ENCODE results near the gene MAP3K4. TPM values are rescaled to one million over a fixed set of nuclear protein-coding genes. Genes with fewer than 3 reads are reported as not detected.
A peak's percentile ranks its signal among the peaks of the same experiment; 100 is the strongest.

The MAP3K4 gene
- total RNA-seq, 2 experiments from 2014 or later = 26.8 to 35.7 TPM

DNA sequence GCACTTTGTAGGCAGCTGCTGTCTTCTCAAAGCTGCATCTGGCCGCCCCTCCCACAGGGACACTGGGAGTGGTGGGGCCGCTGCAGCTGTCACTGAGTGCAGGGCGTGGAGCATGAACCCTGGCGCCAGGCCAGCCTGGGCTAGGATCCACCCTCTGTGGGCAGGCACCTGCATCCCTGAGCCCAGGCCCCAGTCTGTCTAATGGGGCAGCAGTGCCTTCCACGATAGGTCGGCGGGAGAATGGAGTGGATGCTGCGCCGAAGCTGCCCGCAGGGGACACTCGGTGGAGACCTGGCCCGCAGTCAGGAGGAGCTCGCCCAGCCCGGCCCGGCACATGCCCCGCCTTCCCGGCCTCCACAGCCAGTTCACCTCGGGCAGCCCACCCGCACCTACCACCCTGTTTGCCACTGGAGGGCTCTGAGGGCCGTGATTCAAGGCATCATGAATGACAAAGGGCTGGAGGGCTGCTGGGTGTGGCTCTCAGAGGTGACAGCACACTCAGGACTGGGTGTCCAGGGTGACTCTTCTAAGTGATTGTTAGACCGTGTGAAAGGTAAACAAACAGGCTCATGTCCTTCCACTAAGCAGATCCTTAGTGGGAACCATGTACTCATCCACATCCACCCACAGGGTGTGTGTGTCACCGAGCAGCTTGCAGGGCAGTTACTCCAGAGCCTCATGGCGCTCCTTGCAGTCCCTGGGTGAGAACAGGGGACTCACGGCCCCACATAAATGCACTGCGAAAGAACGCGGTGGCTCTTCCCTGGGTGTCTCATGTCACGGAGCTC, 148.4 kb downstream of the MAP3K4 start:
- H3K4me3 Mint-ChIP-seq = no peak overlapping the region
- H3K27me3 Mint-ChIP-seq (ENCODE audit: low read depth) = no peaks in the 10 kb centered on the region
- ATAC-seq (no peak), DNase-seq (no peak)
- POLR2A ChIA-PET = no interaction called here
- H3K4me1 Mint-ChIP-seq (ENCODE audit: low read depth) = no peaks in the 10 kb centered on the region
- H3K36me3 Mint-ChIP-seq (ENCODE audit: low read depth) = no peaks in the 10 kb centered on the region
- CTCF ChIA-PET = no interaction called here
- no peaks in the 10 kb centered on the region for H3K9me3 Mint-ChIP-seq (ENCODE audit: insufficient read depth)
- H3K27ac Mint-ChIP-seq = no peak overlapping the region

DNA sequence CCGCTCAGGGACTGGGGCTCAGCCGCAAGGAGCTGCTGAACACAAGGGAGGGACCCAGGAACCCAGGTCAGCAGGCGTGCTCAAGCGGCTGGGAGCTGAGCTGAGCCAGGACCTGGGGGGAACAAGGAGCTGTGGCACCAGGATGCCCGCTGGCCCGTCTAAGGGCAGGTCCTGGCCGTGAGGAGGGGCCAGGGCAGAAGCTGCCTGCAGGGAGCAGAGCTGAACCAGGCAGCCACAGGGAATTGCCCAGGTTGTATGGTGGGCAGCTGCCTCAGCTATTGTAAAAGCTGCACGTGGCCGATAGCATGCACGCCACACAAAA, 148.9 kb downstream of the MAP3K4 start:
- Mint-ChIP-seq H3K27ac (no peak overlapping the region), H3K27me3 (ENCODE audit: low read depth) (no peaks in the 10 kb centered on the region), H3K4me3 (no peak overlapping the region), H3K9me3 (ENCODE audit: insufficient read depth) (no peaks in the 10 kb centered on the region), H3K4me1 (ENCODE audit: low read depth) (no peaks in the 10 kb centered on the region), H3K36me3 (ENCODE audit: low read depth) (no peaks in the 10 kb centered on the region)
- ATAC-seq = no peak
- CTCF ChIA-PET = interaction anchor here (1.0 kb wide), 1 partner anchor 230 kb away, joined by 3 read pairs; no protein-coding TSS in a partner anchor
- POLR2A ChIA-PET = no interaction called here
- no peak for DNase-seq

DNA sequence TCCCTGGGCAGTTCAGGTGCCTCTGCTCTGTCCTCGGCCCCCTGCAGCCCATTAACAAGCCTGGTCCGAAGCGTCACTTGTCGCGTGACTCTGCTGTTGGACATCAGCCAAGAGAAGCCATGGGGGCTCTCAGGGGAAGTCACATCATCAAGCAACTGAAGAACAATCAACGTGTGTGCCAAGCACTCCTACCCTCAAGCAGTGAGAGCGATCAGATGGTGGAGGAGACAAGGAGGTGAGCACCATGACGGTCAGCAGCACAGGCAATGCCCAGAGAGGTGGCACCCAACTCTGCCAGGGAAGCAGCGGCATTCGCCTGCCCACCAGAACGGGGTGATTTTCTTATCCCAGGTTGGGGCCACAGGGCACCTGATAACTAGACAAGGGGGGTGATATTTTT, 149.6 kb downstream of the MAP3K4 start:
- POLR2A ChIA-PET = no interaction called here
- no peaks in the 10 kb centered on the region for H3K27me3 Mint-ChIP-seq (ENCODE audit: low read depth)
- no peaks in the 10 kb centered on the region for H3K9me3 Mint-ChIP-seq (ENCODE audit: insufficient read depth)
- no peak overlapping the region for H3K4me3 Mint-ChIP-seq
- DNase-seq (no peak), ATAC-seq (no peak)
- H3K4me1 Mint-ChIP-seq (ENCODE audit: low read depth) = no peaks in the 10 kb centered on the region
- H3K36me3 Mint-ChIP-seq (ENCODE audit: low read depth) = no peaks in the 10 kb centered on the region
- CTCF ChIA-PET = interaction anchor here (1.0 kb wide), 1 partner anchor 230 kb away, joined by 3 read pairs; no protein-coding TSS in a partner anchor
- no peak overlapping the region for H3K27ac Mint-ChIP-seq

DNA sequence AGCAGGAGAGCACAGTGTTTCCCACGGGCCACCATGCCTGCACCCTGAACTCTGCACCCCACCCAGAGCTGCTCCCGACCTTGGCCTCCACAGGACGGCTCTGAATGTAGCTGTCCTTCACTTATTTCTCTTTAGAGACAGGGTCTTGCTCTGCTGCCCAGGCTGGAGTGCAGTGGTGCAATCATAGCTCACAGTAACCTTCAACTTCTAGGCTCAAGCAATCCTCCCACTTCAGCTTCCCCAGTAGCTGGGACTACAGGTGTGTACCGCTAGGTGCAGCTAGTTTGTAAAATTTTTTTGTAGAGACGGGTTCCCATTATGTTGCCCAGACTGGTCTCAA, 151.4 kb downstream of the MAP3K4 start:
- Mint-ChIP-seq H3K27me3 (ENCODE audit: low read depth) (no peaks in the 10 kb centered on the region), H3K4me1 (ENCODE audit: low read depth) (no peaks in the 10 kb centered on the region), H3K9me3 (ENCODE audit: insufficient read depth) (no peaks in the 10 kb centered on the region), H3K27ac (no peak overlapping the region), H3K36me3 (ENCODE audit: low read depth) (no peaks in the 10 kb centered on the region), H3K4me3 (no peak overlapping the region)
- ATAC-seq (no peak), DNase-seq (no peak)
- POLR2A ChIA-PET = no interaction called here
- CTCF ChIA-PET = no interaction called here

DNA sequence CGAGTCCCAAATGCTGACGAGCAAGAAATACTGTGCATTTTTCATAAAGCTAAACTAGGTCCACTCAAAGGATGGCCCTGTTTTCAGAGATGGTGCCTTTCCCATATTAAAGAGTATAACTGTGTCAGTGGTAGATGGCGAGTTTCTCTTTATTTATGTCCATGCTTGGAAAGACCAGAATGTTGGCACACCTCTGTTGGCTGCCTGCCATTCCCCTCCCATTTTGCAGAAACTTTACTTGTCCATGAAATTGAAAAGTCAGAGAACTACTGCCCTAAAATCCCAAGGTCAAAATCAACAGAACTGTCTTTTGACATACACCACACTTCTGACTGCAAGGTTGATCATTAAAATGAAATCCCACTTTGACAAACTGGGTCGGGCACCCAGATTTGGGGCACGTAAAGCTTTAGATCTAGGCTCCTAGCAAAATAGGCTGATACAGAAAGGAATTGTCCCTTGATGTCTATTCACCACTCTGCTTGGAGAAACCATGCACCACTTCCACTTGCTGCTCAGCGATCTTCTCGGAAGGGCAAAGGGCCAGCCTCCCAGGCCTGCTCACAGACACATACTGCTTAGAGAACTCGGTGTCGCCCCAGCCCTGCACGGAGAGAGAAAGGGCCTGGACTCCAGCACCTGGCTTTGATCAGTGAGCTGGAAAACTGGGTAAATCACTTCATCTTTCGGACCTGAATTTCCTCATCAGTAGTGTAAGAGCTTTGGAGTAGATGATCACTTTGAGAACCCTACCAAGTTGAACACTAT, 152.3 kb downstream of the MAP3K4 start:
- no peak overlapping the region for H3K4me3 Mint-ChIP-seq
- H3K9me3 Mint-ChIP-seq (ENCODE audit: insufficient read depth) = no peaks in the 10 kb centered on the region
- ChIA-PET CTCF (no interaction called here), POLR2A (no interaction called here)
- no peaks in the 10 kb centered on the region for H3K4me1 Mint-ChIP-seq (ENCODE audit: low read depth)
- no peak overlapping the region for H3K27ac Mint-ChIP-seq
- ATAC-seq (no peak), DNase-seq (no peak)
- no peaks in the 10 kb centered on the region for H3K27me3 Mint-ChIP-seq (ENCODE audit: low read depth)
- no peaks in the 10 kb centered on the region for H3K36me3 Mint-ChIP-seq (ENCODE audit: low read depth)

DNA sequence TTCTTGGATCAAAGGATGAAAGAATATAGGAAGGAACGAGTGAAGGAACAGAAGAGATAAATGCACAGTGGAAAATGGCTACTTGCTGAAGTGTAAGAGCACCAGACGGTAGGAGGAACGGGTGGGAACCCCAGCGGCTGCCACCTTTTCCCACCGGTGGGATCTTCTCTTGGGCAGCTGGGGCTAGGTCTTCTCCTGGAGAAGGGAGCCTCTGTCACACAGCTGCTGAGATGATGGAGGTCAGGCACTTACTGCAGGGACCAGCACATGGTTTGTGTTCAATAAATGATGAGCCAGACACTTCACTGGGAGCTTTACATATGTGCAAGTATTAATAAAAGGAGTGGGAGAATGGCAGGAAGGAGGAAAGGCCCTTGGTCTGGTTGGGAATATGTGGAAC, 158.6 kb downstream of the MAP3K4 start:
- DNase-seq (no peak), ATAC-seq (no peak)
- ChIA-PET POLR2A (no interaction called here), CTCF (interaction anchor here (4.6 kb wide), 1 partner anchor 222 kb away, joined by 25 read pairs; no protein-coding TSS in a partner anchor)
- no peak overlapping the region for H3K4me3 Mint-ChIP-seq
- no peaks in the 10 kb centered on the region for H3K36me3 Mint-ChIP-seq (ENCODE audit: low read depth)
- no peaks in the 10 kb centered on the region for H3K4me1 Mint-ChIP-seq (ENCODE audit: low read depth)
- no peaks in the 10 kb centered on the region for H3K27me3 Mint-ChIP-seq (ENCODE audit: low read depth)
- no peaks in the 10 kb centered on the region for H3K9me3 Mint-ChIP-seq (ENCODE audit: insufficient read depth)
- H3K27ac Mint-ChIP-seq = no peak overlapping the region

DNA sequence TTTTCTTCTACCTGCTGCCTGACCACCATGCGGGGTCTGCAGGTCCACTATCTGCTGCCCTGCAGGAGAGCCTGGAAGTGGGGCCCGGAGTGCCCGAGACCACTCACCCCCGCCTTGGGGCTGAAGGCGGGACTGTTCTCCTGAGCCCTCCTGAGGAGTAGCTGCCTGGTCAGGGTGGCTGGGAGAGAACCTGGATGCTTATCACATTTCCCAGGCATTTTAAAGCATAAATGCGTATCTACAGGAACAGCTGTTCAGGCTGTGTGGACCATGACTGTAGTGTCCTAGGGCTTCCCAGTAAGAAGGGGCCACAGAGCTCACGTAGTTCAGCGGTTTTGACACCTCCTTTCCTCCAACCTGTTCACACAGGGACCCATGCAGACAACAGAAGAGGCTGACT, 159.0 kb downstream of the MAP3K4 start:
- CTCF ChIA-PET = interaction anchor here (4.6 kb wide), 1 partner anchor 222 kb away, joined by 25 read pairs; no protein-coding TSS in a partner anchor
- H3K9me3 Mint-ChIP-seq (ENCODE audit: insufficient read depth) = no peaks in the 10 kb centered on the region
- no peak for DNase-seq

DNA sequence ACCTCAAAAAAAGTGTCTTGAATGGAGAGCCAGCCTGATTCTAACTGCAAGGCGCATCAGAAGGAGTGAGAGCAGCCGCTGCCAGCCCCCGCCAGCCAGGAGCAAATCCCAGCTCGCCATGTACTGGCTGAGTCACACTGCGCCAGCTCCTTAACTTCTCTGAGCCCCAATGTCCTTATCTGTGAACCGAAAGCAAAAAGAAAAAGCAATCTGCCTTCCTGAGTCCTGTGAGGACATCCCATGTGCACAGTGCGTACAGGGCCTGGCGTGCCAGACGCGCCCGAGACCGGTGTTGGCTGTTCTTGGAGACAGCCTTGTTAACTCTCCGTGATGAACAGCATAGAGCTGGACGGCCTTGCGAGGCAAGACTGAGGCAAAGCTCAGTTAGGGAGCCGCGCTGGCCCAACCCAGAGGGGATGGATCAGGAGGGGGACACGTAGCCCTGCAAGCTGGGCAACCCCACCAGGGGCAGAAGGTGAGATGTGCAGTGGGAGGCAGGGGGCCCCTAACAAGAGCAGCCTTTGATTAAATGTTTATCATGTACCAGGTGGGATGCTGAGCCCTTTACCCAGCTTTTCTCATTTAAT, 159.6 kb downstream of the MAP3K4 start:
- H3K9me3 Mint-ChIP-seq (ENCODE audit: insufficient read depth) = no peaks in the 10 kb centered on the region
- no peak for DNase-seq
- H3K27me3 Mint-ChIP-seq (ENCODE audit: low read depth) = no peaks in the 10 kb centered on the region
- ChIA-PET POLR2A (no interaction called here), CTCF (interaction anchor here (4.6 kb wide), 1 partner anchor 221 kb away, joined by 25 read pairs; no protein-coding TSS in a partner anchor)
- H3K4me1 Mint-ChIP-seq (ENCODE audit: low read depth) = no peaks in the 10 kb centered on the region
- no peak overlapping the region for H3K27ac Mint-ChIP-seq
- no peak overlapping the region for H3K4me3 Mint-ChIP-seq
- H3K36me3 Mint-ChIP-seq (ENCODE audit: low read depth) = no peaks in the 10 kb centered on the region
- no peak for ATAC-seq

More for the DNA sequence above, 159.0 kb downstream of the MAP3K4 start:
- POLR2A ChIA-PET = no interaction called here
- H3K4me1 Mint-ChIP-seq (ENCODE audit: low read depth) = no peaks in the 10 kb centered on the region
- H3K27me3 Mint-ChIP-seq (ENCODE audit: low read depth) = no peaks in the 10 kb centered on the region
- ATAC-seq = no peak
- H3K27ac Mint-ChIP-seq = no peak overlapping the region
- H3K4me3 Mint-ChIP-seq = no peak overlapping the region
- no peaks in the 10 kb centered on the region for H3K36me3 Mint-ChIP-seq (ENCODE audit: low read depth)

DNA sequence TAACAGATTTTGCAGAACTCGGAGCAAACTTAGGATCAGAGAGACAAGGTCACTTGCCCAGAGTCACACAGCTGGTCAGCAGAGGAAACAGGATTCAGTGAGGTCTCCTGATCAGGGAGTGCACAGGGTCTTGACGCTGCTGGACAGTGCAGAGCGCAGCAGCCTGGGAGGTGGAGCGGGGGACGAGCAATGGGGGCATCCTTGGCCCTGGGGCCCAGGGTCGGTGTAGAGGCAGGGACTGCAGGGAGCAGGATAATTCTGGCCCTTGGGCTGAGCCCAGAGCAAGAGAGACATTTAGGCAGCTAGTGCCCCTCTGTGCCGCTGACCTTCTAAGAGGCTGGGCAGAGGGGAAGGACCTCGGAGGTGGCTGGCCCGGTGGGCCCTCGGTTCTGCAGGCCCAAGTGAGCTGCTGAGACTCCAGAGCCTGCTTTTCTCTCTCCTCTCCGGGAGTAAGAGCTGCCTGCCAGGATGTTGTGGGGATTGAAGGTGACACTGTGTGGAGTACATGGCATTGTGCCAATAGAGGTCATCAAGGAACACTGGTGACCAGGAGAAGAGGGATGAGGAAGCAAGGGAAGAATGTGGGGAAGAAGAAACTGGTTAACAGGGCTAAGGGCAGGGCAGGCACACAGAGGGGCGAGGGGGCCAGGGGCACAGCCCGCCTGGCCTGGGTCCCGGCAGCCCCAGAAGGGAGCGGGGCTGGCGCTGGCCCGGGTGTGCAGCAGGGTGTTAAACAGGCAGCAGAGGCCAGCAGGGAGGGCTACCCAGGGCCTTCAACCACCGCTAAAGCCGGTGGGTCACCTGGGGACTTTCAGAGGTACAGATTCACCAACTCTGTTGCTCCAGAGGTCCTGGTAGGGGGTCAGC, 160.3 kb downstream of the MAP3K4 start:
- Mint-ChIP-seq H3K27ac (no peak overlapping the region), H3K4me1 (ENCODE audit: low read depth) (no peaks in the 10 kb centered on the region), H3K4me3 (no peak overlapping the region), H3K36me3 (ENCODE audit: low read depth) (no peaks in the 10 kb centered on the region), H3K9me3 (ENCODE audit: insufficient read depth) (no peaks in the 10 kb centered on the region), H3K27me3 (ENCODE audit: low read depth) (no peaks in the 10 kb centered on the region)
- no peak for DNase-seq
- ChIA-PET CTCF (interaction anchor here (4.6 kb wide), 1 partner anchor 220 kb away, joined by 25 read pairs; no protein-coding TSS in a partner anchor), POLR2A (no interaction called here)
- ATAC-seq = no peak

DNA sequence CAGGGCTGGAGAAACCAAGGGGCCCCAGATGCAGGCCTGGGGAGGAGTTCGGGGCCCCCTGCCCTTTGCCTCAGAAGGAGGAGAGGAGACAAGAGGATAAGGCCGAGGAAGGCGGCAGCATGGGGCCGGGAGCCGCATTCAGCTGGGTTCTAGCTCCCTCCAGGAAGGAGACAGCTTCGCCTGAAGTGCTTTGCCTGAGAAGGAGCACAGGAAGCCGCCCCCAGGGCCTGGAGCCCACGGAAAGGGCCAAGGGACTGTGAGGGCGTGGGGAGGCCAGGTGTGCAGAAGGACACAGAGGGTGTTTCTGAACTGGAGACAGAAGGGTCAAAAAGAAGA, 160.9 kb downstream of the MAP3K4 start:
- DNase-seq (no peak), ATAC-seq (no peak)
- H3K36me3 Mint-ChIP-seq (ENCODE audit: low read depth) = no peaks in the 10 kb centered on the region
- H3K4me1 Mint-ChIP-seq (ENCODE audit: low read depth) = no peaks in the 10 kb centered on the region
- ChIA-PET CTCF (interaction anchor here (4.6 kb wide), 1 partner anchor 220 kb away, joined by 25 read pairs; no protein-coding TSS in a partner anchor), POLR2A (no interaction called here)
- no peak overlapping the region for H3K4me3 Mint-ChIP-seq
- H3K27me3 Mint-ChIP-seq (ENCODE audit: low read depth) = no peaks in the 10 kb centered on the region
- no peaks in the 10 kb centered on the region for H3K9me3 Mint-ChIP-seq (ENCODE audit: insufficient read depth)
- H3K27ac Mint-ChIP-seq = peak overlapping the region; percentile 43

DNA sequence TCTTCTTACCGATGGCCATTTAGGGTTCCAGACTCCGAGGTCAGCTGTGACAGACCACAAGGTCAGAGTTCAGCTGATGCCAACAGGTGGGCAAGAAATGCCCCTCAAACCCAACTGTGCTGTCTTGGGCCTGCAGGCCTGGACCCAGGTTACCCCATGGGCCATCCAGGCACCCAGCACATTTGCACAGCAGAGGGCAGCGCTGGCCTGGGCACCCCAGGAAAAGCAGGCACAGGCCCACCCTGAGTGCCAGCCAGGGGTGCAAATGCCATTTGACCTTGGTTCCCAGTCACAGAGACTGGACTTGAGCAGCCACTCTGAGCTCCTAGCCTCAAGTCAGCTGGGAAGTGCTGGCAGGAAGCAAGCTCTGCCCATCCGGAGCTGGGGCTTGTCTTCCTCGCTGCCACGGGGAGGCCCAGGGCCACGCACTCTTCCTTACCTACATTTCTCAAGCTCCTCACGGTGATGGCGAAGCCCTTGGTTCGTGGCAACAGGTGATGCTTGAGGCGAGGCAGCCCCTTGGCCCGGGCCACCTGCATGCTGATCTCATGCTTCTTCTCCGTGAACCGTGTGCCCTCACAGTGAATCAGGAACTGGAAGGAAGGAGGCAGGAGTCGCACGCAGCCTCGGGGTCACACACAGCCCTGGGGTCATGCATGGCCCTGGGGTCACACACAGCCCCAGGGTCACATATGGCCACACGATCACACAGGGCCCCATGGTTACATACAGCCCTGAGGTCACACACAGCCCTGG, 161.5 kb downstream of the MAP3K4 start:
- H3K27me3 Mint-ChIP-seq (ENCODE audit: low read depth) = no peaks in the 10 kb centered on the region
- DNase-seq (no peak), ATAC-seq (peak; percentile 49)
- CTCF ChIA-PET = interaction anchor here (4.6 kb wide), 1 partner anchor 219 kb away, joined by 25 read pairs; no protein-coding TSS in a partner anchor
- no peak overlapping the region for H3K27ac Mint-ChIP-seq
- POLR2A ChIA-PET = no interaction called here
- no peaks in the 10 kb centered on the region for H3K36me3 Mint-ChIP-seq (ENCODE audit: low read depth)
- no peaks in the 10 kb centered on the region for H3K4me1 Mint-ChIP-seq (ENCODE audit: low read depth)
- no peaks in the 10 kb centered on the region for H3K9me3 Mint-ChIP-seq (ENCODE audit: insufficient read depth)
- no peak overlapping the region for H3K4me3 Mint-ChIP-seq

Data from activated CD8-positive, alpha-beta T cell treated with anti-CD3 and anti-CD28 coated beads, Interleukin-2, amount 10 ng/mL, durations not matched to agents 7 days and 5 days (primary cell).